ENCODE measurements around the gene PTPRF. TPM values are rescaled to one million over a fixed set of nuclear protein-coding genes. Genes with fewer than 3 reads are reported as not detected.
"Not testable (repeated sequence)": the region's sequence is repeated elsewhere in the genome, so short reads cannot be mapped to it uniquely, and the experiment has no call there.

PTPRF gene
- total RNA-seq, 5 donors from 2014 or later (not counting 1 experiment from before 2014, with no cell fraction given): 0.07 to 2.6 (median 1.9) TPM

GRCh38 chr1:43492826-43493225 lies 37.9 kb upstream of the PTPRF start:
- Histone ChIP-seq H3K4me1 (ENCODE audit: control insufficient read depth in 1 of 2, extremely low read depth in 1 of 2, insufficient read depth in 2 of 2, low read length in 2 of 2) (no peaks in the 10 kb centered on the region), H3K9me3 (no peaks in the 10 kb centered on the region), H3K36me3 (ENCODE audit: control insufficient read depth in 2 of 2, extremely low read depth in 1 of 2, insufficient read depth in 1 of 2, low read length in 1 of 2) (no peaks in the 10 kb centered on the region), H3K4me3 (ENCODE audit: control insufficient read depth in 1 of 2, extremely low read depth in 1 of 2, low read length in 1 of 2) (no peak overlapping the region), H3K27me3 (replicated peaks in 1 of 2; ENCODE audit: control insufficient read depth in 2 of 2, extremely low read depth in 1 of 2, insufficient read depth in 2 of 2, low read length in 1 of 2) (peaks cover 0 to 8% of the 10 kb centered on the region in 2 experiments), H3K27ac (ENCODE audit: low read length) (no peak overlapping the region)
- ATAC-seq (replicated peaks in 1 of 4) (no peak), DNase-seq (no peak)
- ChIA-PET CTCF (no interaction called here), POLR2A (no interaction called here)
- Mint-ChIP-seq H3K4me3 (no peak overlapping the region), H3K4me1 (no peaks in the 10 kb centered on the region), H3K27me3 (peaks cover 8 to 17% of the 10 kb centered on the region in 2 donors), H3K9me3 (peaks cover 5 to 25% (median 21%) of the 10 kb centered on the region in 3 donors), H3K36me3 (peaks cover 2% of the 10 kb centered on the region), H3K27ac (no peak overlapping the region)
- 71% methylated on average over 2 of the region's 2 CpGs for WGBS (ENCODE audit: insufficient coverage)

DNA sequence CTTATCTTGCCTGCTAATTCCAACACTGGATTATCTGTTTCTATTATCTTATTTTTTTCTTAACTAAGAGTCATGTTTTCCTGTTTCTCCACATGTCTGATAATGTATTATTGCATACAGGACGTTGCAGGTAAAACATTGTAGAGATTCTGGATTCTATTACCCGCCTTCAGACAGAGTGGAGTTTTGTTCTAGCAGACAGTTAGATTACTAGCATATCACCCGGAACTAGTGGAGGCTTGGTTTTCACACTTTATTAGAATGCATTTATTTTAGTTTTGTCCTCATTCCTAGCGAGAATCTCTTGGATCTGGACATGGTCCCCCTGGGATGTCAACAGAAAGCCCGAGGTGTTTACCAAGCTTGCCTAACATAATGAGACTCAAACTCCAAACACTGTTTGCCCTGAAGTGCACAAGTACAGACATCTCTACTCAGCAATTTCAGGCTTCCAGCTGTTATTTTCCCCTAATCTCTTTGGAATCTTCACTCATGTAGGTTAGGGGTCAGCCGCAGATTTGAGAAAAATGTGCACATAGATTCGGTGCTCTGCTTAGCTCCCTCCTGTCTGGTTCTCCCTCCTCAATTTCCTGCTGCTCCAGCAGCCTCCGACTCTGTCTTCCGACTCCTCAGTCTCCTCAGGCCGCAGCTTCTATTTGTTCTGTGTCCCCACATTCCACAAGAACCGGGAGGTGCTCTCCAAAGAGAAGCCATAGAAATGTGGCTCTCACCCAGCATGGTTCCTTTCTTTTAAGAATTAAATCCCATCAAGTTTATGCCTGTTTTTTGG lies 36.8 kb upstream of the PTPRF start:
- ChIA-PET CTCF (interaction anchor here in 1 of 2 donors (0.6 kb wide), 1 partner anchor 702 kb away, joined by 3 read pairs; no protein-coding TSS in a partner anchor), POLR2A (no interaction called here)
- H3K27ac ChIP-seq (ENCODE audit: low read length): no peak overlapping the region
- no peaks in the 10 kb centered on the region for H3K9me3 ChIP-seq
- Mint-ChIP-seq H3K36me3 (no peaks in the 10 kb centered on the region), H3K27me3 (peaks cover 8 to 17% of the 10 kb centered on the region in 2 donors), H3K4me1 (no peaks in the 10 kb centered on the region), H3K9me3 (peaks cover 5 to 17% (median 15%) of the 10 kb centered on the region in 3 donors), H3K27ac (no peak overlapping the region), H3K4me3 (no peak overlapping the region)
- H3K4me3 ChIP-seq (ENCODE audit: control insufficient read depth in 1 of 2, extremely low read depth in 1 of 2, low read length in 1 of 2): no peak overlapping the region
- H3K4me1 ChIP-seq (ENCODE audit: control insufficient read depth in 1 of 2, extremely low read depth in 1 of 2, insufficient read depth in 2 of 2, low read length in 2 of 2): no peaks in the 10 kb centered on the region
- ATAC-seq (replicated peaks in 1 of 4) (no peak), DNase-seq (no peak)
- H3K36me3 ChIP-seq (ENCODE audit: control insufficient read depth in 2 of 2, extremely low read depth in 1 of 2, insufficient read depth in 1 of 2, low read length in 1 of 2): no peaks in the 10 kb centered on the region
- H3K27me3 ChIP-seq (replicated peaks in 1 of 2; ENCODE audit: control insufficient read depth in 2 of 2, extremely low read depth in 1 of 2, insufficient read depth in 2 of 2, low read length in 1 of 2): peaks cover 0 to 8% of the 10 kb centered on the region in 2 experiments
- 61% methylated on average over 8 of the region's 11 CpGs for WGBS (ENCODE audit: insufficient coverage)

GRCh38 chr1:43495204-43495603 lies 35.5 kb upstream of the PTPRF start:
- H3K27ac Mint-ChIP-seq: no peak overlapping the region

GRCh38 chr1:43499898-43500297 lies 30.8 kb upstream of the PTPRF start:
- Histone ChIP-seq H3K27me3 (replicated peaks in 1 of 2; ENCODE audit: control insufficient read depth in 2 of 2, extremely low read depth in 1 of 2, insufficient read depth in 2 of 2, low read length in 1 of 2) (peaks cover 0 to 12% of the 10 kb centered on the region in 2 experiments), H3K27ac (ENCODE audit: low read length) (no peak overlapping the region), H3K4me1 (ENCODE audit: control insufficient read depth in 1 of 2, extremely low read depth in 1 of 2, insufficient read depth in 2 of 2, low read length in 2 of 2) (no peaks in the 10 kb centered on the region), H3K9me3 (no peaks in the 10 kb centered on the region), H3K36me3 (ENCODE audit: control insufficient read depth in 2 of 2, extremely low read depth in 1 of 2, insufficient read depth in 1 of 2, low read length in 1 of 2) (no peaks in the 10 kb centered on the region), H3K4me3 (ENCODE audit: control insufficient read depth in 1 of 2, extremely low read depth in 1 of 2, low read length in 1 of 2) (no peak overlapping the region)
- no peaks in the 10 kb centered on the region for H3K9me3 Mint-ChIP-seq
- peaks cover 15 to 24% of the 10 kb centered on the region in 2 donors for H3K27me3 Mint-ChIP-seq
- no peaks in the 10 kb centered on the region for H3K4me1 Mint-ChIP-seq
- DNase-seq: no peak
- 86% methylated on average over 6 of the region's 6 CpGs for WGBS (ENCODE audit: insufficient coverage)
- no peak overlapping the region for H3K4me3 Mint-ChIP-seq
- H3K27ac Mint-ChIP-seq: no peak overlapping the region
- POLR2A ChIA-PET: interaction anchor here in 1 of 2 donors (0.5 kb wide), 1 partner anchor 11 kb away, joined by 3 read pairs; no protein-coding TSS in a partner anchor
- H3K36me3 Mint-ChIP-seq: no peaks in the 10 kb centered on the region
- no peak for ATAC-seq (replicated peaks in 1 of 4)
- CTCF ChIA-PET: no interaction called here

More at GRCh38 chr1:43495204-43495603, 35.5 kb upstream of the PTPRF start:
- DNase-seq: no peak
- CTCF ChIA-PET: no interaction called here
- POLR2A ChIA-PET: no interaction called here
- peaks cover 13 to 23% of the 10 kb centered on the region in 2 donors for H3K27me3 Mint-ChIP-seq
- peaks cover 0 to 10% (median 6%) of the 10 kb centered on the region in 3 donors for H3K9me3 Mint-ChIP-seq
- WGBS (ENCODE audit: insufficient coverage): 88% methylated on average over 6 of the region's 7 CpGs
- Histone ChIP-seq H3K4me3 (ENCODE audit: control insufficient read depth in 1 of 2, extremely low read depth in 1 of 2, low read length in 1 of 2) (no peak overlapping the region), H3K27ac (ENCODE audit: low read length) (no peak overlapping the region), H3K27me3 (replicated peaks in 1 of 2; ENCODE audit: control insufficient read depth in 2 of 2, extremely low read depth in 1 of 2, insufficient read depth in 2 of 2, low read length in 1 of 2) (peaks cover 0 to 10% of the 10 kb centered on the region in 2 experiments), H3K4me1 (ENCODE audit: control insufficient read depth in 1 of 2, extremely low read depth in 1 of 2, insufficient read depth in 2 of 2, low read length in 2 of 2) (no peaks in the 10 kb centered on the region), H3K36me3 (ENCODE audit: control insufficient read depth in 2 of 2, extremely low read depth in 1 of 2, insufficient read depth in 1 of 2, low read length in 1 of 2) (no peaks in the 10 kb centered on the region), H3K9me3 (no peaks in the 10 kb centered on the region)
- ATAC-seq (replicated peaks in 1 of 4): no peak
- no peaks in the 10 kb centered on the region for H3K36me3 Mint-ChIP-seq
- no peaks in the 10 kb centered on the region for H3K4me1 Mint-ChIP-seq
- no peak overlapping the region for H3K4me3 Mint-ChIP-seq

DNA sequence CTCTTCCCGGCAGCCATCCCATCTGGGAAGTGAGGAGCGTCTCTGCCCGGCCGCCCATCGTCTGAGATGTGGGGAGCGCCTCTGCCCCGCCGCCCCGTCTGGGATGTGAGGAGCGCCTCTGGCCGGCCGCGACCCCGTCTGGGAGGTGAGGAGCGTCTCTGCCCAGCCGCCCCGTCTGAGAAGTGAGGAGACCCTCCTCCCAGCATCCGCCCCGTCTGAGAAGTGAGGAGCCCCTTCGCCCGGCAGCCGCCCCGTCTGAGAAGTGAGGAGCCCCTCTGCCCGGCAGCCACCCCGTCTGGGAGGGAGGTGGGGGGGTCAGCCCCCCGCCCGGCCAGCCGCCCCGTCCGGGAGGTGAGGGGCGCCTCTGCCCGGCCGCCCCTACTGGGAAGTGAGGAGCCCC lies 28.9 kb upstream of the PTPRF start:
- peaks cover 0 to 21% of the 10 kb centered on the region in 2 experiments for H3K27me3 ChIP-seq (replicated peaks in 1 of 2; ENCODE audit: control insufficient read depth in 2 of 2, extremely low read depth in 1 of 2, insufficient read depth in 2 of 2, low read length in 1 of 2)
- ATAC-seq (replicated peaks in 1 of 4): not testable (repeated sequence)
- peaks cover 15 to 25% of the 10 kb centered on the region in 2 donors for H3K27me3 Mint-ChIP-seq

DNA sequence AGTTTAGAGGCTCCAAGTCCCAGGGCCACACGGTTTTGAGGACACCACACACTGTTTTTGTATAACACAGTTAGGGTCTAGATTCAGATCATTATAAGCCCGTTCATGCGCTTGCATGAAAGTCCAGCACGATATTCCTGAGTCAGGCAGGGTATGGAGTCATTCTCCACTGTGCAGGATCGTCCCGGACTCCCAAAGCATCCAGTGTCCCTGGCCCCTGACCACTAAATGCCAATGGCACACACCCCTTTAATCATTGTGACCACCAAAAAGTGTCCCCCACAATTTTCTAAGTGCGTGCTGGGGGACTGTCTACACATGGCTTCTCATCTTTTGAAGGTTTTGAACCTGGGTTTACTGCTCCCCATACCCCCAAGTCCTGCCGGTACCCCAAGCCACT lies 27.1 kb upstream of the PTPRF start:
- ATAC-seq (replicated peaks in 1 of 4): no peak
- H3K36me3 Mint-ChIP-seq: no peaks in the 10 kb centered on the region
- H3K4me1 ChIP-seq (ENCODE audit: control insufficient read depth in 1 of 2, extremely low read depth in 1 of 2, insufficient read depth in 2 of 2, low read length in 2 of 2): no peaks in the 10 kb centered on the region
- no peaks in the 10 kb centered on the region for H3K36me3 ChIP-seq (ENCODE audit: control insufficient read depth in 2 of 2, extremely low read depth in 1 of 2, insufficient read depth in 1 of 2, low read length in 1 of 2)
- H3K9me3 ChIP-seq: no peaks in the 10 kb centered on the region
- H3K27ac ChIP-seq (ENCODE audit: low read length): no peak overlapping the region
- H3K4me1 Mint-ChIP-seq: no peaks in the 10 kb centered on the region
- CTCF ChIA-PET: no interaction called here
- H3K27me3 Mint-ChIP-seq: peaks cover 18 to 35% of the 10 kb centered on the region in 2 donors
- 75% methylated on average over 7 of the region's 8 CpGs for WGBS (ENCODE audit: insufficient coverage)
- H3K27ac Mint-ChIP-seq: no peak overlapping the region
- no peak for DNase-seq
- peaks cover 0 to 35% of the 10 kb centered on the region in 2 experiments for H3K27me3 ChIP-seq (replicated peaks in 1 of 2; ENCODE audit: control insufficient read depth in 2 of 2, extremely low read depth in 1 of 2, insufficient read depth in 2 of 2, low read length in 1 of 2)
- H3K4me3 ChIP-seq (ENCODE audit: control insufficient read depth in 1 of 2, extremely low read depth in 1 of 2, low read length in 1 of 2): no peak overlapping the region
- no peaks in the 10 kb centered on the region for H3K9me3 Mint-ChIP-seq
- POLR2A ChIA-PET: interaction anchor here in 1 of 2 donors (0.6 kb wide), 1 partner anchor 13 kb away, joined by 6 read pairs; no protein-coding TSS in a partner anchor
- H3K4me3 Mint-ChIP-seq: no peak overlapping the region

More for the DNA sequence above, 28.9 kb upstream of the PTPRF start:
- DNase-seq; H3K9me3 Mint-ChIP-seq; H3K27ac ChIP-seq (ENCODE audit: low read length); CTCF ChIA-PET; H3K36me3 Mint-ChIP-seq; H3K4me1 ChIP-seq (ENCODE audit: control insufficient read depth in 1 of 2, extremely low read depth in 1 of 2, insufficient read depth in 2 of 2, low read length in 2 of 2); H3K4me1 Mint-ChIP-seq; H3K4me3 ChIP-seq (ENCODE audit: control insufficient read depth in 1 of 2, extremely low read depth in 1 of 2, low read length in 1 of 2); H3K36me3 ChIP-seq (ENCODE audit: control insufficient read depth in 2 of 2, extremely low read depth in 1 of 2, insufficient read depth in 1 of 2, low read length in 1 of 2); POLR2A ChIA-PET; H3K4me3 Mint-ChIP-seq; H3K27ac Mint-ChIP-seq; H3K9me3 ChIP-seq: not testable (repeated sequence)
- WGBS (ENCODE audit: insufficient coverage): no CpG with 5 or more reads among the region's 33 CpGs

All from T-cell (primary cell).